GM04503 (cell line): Measurements from ENCODE around the gene UVRAG.

Source experiments
- DNase-seq: peaks from one replicate; pipeline ENCODE4 v3.0.0-alpha.2; 2012; ENCODE audit warnings: low read depth

The UVRAG gene

GRCh38 chr11:76119779-76120178 lies 304.8 kb downstream of the UVRAG start:
- no peak for DNase-seq

- no peak for DNase-seq
Measured at GRCh38 chr11:76120513-76121101, 305.6 kb downstream of the UVRAG start.

GRCh38 chr11:76123248-76123647 lies 308.2 kb downstream of the UVRAG start:
- no peak for DNase-seq

GRCh38 chr11:76124905-76125770 lies 310.1 kb downstream of the UVRAG start:
- no peak for DNase-seq

- no peak for DNase-seq
Measured at GRCh38 chr11:76129729-76130128, 314.7 kb downstream of the UVRAG start.

GRCh38 chr11:76131142-76131541 lies 316.1 kb downstream of the UVRAG start:
- no peak for DNase-seq

- DNase-seq: no peak
Measured at GRCh38 chr11:76131671-76132631, 316.9 kb downstream of the UVRAG start.

- DNase-seq: no peak
Measured at GRCh38 chr11:76134239-76134638, 319.2 kb downstream of the UVRAG start.

- DNase-seq: no peak
Measured at GRCh38 chr11:76135491-76135890, 320.5 kb downstream of the UVRAG start.

GRCh38 chr11:76139314-76139713 lies 324.3 kb downstream of the UVRAG start:
- no peak for DNase-seq

- no peak for DNase-seq
Measured at GRCh38 chr11:76140912-76141574, 326.0 kb downstream of the UVRAG start.

- DNase-seq: no peak
Measured at GRCh38 chr11:76141901-76142588, 327.0 kb downstream of the UVRAG start.

GRCh38 chr11:76143274-76143673 lies 328.3 kb downstream of the UVRAG start:
- no peak for DNase-seq

- DNase-seq: no peak
Measured at GRCh38 chr11:76147106-76147740, 332.2 kb downstream of the UVRAG start.

GRCh38 chr11:76148231-76148630 lies 333.2 kb downstream of the UVRAG start:
- DNase-seq: no peak

- DNase-seq: no peak
Measured at GRCh38 chr11:76148941-76149613, 334.1 kb downstream of the UVRAG start.

- DNase-seq: no peak
Measured at GRCh38 chr11:76149713-76150112, 334.7 kb downstream of the UVRAG start.

GRCh38 chr11:76150141-76150540 lies 335.1 kb downstream of the UVRAG start:
- DNase-seq: no peak

GRCh38 chr11:76151556-76152085 lies 336.6 kb downstream of the UVRAG start:
- DNase-seq: no peak

GRCh38 chr11:76152086-76152681 lies 337.2 kb downstream of the UVRAG start:
- no peak for DNase-seq
